ENCODE results near the gene MBNL2.

- no peak for TF ChIP-seq RAD21 (IDR thresholded peaks at IDR 0.05; ENCODE audit: low read depth)
- TF ChIP-seq FOXM1 (IDR thresholded peaks at IDR 0.05; ENCODE audit: borderline replicate concordance, low read depth) = no peak
- TF ChIP-seq CREB1 (IDR thresholded peaks at IDR 0.05; ENCODE audit: low read depth) = no peak
- no peak for TF ChIP-seq YY1 (IDR thresholded peaks at IDR 0.05; ENCODE audit: low read depth)
- TF ChIP-seq TAF1 (IDR thresholded peaks at IDR 0.05; ENCODE audit: low read depth) = no peak
- TF ChIP-seq NFIC (IDR thresholded peaks at IDR 0.05) = no peak
Measured at GRCh38 chr13:97259798-97260714, 37.9 kb downstream of the MBNL2 start.
